Pancreas (tissue), 10 donors: ENCODE measurements around the gene PPP1R16B. TPM values are rescaled to one million over a fixed set of nuclear protein-coding genes. Genes with fewer than 3 reads are reported as not detected.

Source experiments
- ATAC-seq, 4 donors: fragments of 200-7000 bp; cut with Tn5 transposase; one replicate each; pipeline versions ENCODE4 v1.8.0 to v1.9.1; 2020; ENCODE audit warnings: mild to moderate bottlenecking in 4 of 4, moderate library complexity in 4 of 4
- DNase-seq, 6 donors: peaks; one replicate each; pipeline ENCODE4 v3.0.0-alpha.2; 2020
- FAIRE-seq: peaks from 2 replicates; lab custom pipeline; 2012; peaks lifted over from hg19 to GRCh38; lab: Jason Lieb, UNC
- H3K27ac ChIP-seq, 4 donors: fragments of 200-600 bp; sonication (generic); 1 replicate in 3 of 4; 2 replicates in 1 of 4; pipeline versions ENCODE4 v1.5.0 to v1.8.0; 2020
- H3K27me3 ChIP-seq, 4 donors: fragments of 200-600 bp; one replicate each; pipeline ENCODE4 v1.8.0; 2021
- H3K36me3 ChIP-seq, 3 donors: fragments of 200-600 bp; sonication (generic) in 1 of 3; one replicate each; pipeline versions ENCODE4 v1.5.0 to v1.8.0; 2020 to 2021
- H3K4me1 ChIP-seq, 3 donors: fragments of 200-600 bp; one replicate each; pipeline ENCODE4 v1.8.0; 2021
- H3K4me3 ChIP-seq, 4 donors: fragments of 200-600 bp; sonication (generic) in 2 of 4; one replicate each; pipeline versions ENCODE4 v1.5.0 to v1.8.0; 2020 to 2021
- H3K9me3 ChIP-seq, 4 donors: fragments of 200-600 bp; one replicate each; pipeline ENCODE4 v1.8.0; 2021
- WGBS, 2 donors: extraction: QIAGEN DNeasy Blood & Tissue Kit; methylation state at CpG; one replicate each; pipeline ENCODE4 v1.1.7; 2013; 5-methylcytosine and 5-hydroxymethylcytosine counted together
- intact Hi-C, 3 donors: fragments of 100-400 bp; cut with DNase I; formaldehyde crosslinking; loops; one replicate each; pipeline versions ENCODE4 v1.11.1 to v1.14.2; 2022
- polyA plus RNA-seq, 2 donors: library from polyadenylated mRNA; stranded (reverse); fragments of 200-250 nt; gene quantifications; one replicate each; pipeline ENCODE4 v1.2.3, GENCODE V29; 2013
- total RNA-seq, 6 donors: library from RNA; stranded (reverse); fragmentation: NEBNext Ultra II Directional in 4 of 6; extraction: Animal tissue kit (Norgen Biotek cat#: 25700) in 4 of 6; gene quantifications; one replicate each; pipeline versions ENCODE4 v1.2.1 to v1.2.4, GENCODE V29; 2021 to 2023
- TF ChIP-seq, protein P1 (sequence below), 4 donors: fragments of 200-600 bp; sonication (generic) in 3 of 4; IDR thresholded peaks; one replicate each; pipeline versions ENCODE4 v1.5.0 to v1.8.0; 2021; ENCODE audit warnings: antibody characterized with exemption in 4 of 4
- donor health status: healthy with polysubstance abuse.
- donor health status: DM: no; HTN: no; CAD: no; lungs with moderate emphysema.
- donor health status: DM: no; HTN: no; CAD: no.
- donor health status: control.
- donor health status: control.
- donor health status: Bipolar disorder and iron deficiency.
- donor health status: DM: yes; HTN: yes; CAD: no.
- donor health status: DM: no; HTN: no; CAD: no.
- donor health status: DM: no; HTN: no; CAD: no.
- donor health status: DM: yes; HTN: yes; CAD: no.

The PPP1R16B gene
- total and polyA plus RNA-seq, 8 donors, result 1.0 to 2.7 (median 1.3) TPM

DNA sequence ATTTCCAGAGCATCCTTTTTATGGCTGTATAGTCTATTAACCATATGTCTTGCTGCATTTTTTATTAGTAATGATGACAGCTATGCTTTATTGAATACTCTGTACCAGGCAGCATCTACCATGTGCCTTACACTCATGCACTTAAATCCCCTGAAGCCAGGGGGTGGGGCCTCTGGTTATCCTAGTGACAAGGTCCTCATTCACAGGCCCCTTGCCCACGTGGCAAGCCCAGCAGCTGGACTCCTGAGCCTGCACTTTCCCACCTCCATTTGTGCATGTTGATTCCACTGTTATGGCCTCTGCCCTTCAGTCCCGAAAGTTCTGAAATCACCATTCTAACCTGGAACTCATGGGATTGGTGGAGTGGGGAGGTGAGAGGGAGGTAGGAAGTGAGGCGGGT lies 35.0 kb upstream of the PPP1R16B start:
- no peak for FAIRE-seq
- H3K4me1 ChIP-seq, result peaks cover 5 to 15% (median 10%) of the 10 kb centered on the region in 3 donors
- no peak overlapping the region for H3K27ac ChIP-seq
- intact Hi-C loops, result no loop called here
- WGBS, 2 donors, result 87 to 91% methylated on average over 3 of the region's 3 CpGs
- H3K36me3 ChIP-seq, result peaks cover 0 to 48% (median 3%) of the 10 kb centered on the region in 3 donors
- no peaks in the 10 kb centered on the region for H3K9me3 ChIP-seq
- no peaks in the 10 kb centered on the region for H3K27me3 ChIP-seq
- TF ChIP-seq, protein P1, sequence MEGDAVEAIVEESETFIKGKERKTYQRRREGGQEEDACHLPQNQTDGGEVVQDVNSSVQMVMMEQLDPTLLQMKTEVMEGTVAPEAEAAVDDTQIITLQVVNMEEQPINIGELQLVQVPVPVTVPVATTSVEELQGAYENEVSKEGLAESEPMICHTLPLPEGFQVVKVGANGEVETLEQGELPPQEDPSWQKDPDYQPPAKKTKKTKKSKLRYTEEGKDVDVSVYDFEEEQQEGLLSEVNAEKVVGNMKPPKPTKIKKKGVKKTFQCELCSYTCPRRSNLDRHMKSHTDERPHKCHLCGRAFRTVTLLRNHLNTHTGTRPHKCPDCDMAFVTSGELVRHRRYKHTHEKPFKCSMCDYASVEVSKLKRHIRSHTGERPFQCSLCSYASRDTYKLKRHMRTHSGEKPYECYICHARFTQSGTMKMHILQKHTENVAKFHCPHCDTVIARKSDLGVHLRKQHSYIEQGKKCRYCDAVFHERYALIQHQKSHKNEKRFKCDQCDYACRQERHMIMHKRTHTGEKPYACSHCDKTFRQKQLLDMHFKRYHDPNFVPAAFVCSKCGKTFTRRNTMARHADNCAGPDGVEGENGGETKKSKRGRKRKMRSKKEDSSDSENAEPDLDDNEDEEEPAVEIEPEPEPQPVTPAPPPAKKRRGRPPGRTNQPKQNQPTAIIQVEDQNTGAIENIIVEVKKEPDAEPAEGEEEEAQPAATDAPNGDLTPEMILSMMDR (IDR thresholded peaks at IDR 0.05), result no peak
- ATAC-seq, result no peak
- DNase-seq, result no peak
- no peak overlapping the region for H3K4me3 ChIP-seq

DNA sequence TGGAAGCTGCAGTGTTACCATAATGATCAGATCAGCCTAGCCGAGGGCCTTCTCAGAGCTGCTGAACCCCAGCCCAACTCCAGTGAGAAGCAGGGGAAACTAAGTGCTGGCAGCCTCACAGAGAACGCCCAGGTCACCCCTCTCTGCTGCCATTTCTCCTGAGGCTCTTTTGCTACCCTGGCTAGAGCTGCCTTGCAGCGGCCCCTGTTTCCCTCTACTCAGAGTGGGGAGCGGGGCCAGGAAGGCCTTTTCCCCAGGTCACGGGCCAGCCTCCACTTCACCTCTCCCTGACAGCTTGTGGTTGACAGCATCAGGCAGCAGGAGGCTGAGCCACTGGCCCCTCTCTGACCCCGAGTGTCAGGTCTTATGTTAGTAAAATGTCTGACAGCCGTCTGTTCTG lies 34.5 kb upstream of the PPP1R16B start:
- no peak for ATAC-seq
- H3K36me3 ChIP-seq, result peaks cover 0 to 48% (median 3%) of the 10 kb centered on the region in 3 donors
- H3K9me3 ChIP-seq, result no peaks in the 10 kb centered on the region
- H3K4me1 ChIP-seq, result peaks cover 1 to 11% (median 5%) of the 10 kb centered on the region in 3 donors
- 86 to 88% methylated on average over 7 of the region's 7 CpGs for WGBS, 2 donors
- TF ChIP-seq, protein P1 (IDR thresholded peaks at IDR 0.05), result no peak
- H3K27me3 ChIP-seq, result no peaks in the 10 kb centered on the region
- intact Hi-C loops, result no loop called here
- H3K27ac ChIP-seq, result no peak overlapping the region
- no peak for FAIRE-seq
- no peak overlapping the region for H3K4me3 ChIP-seq
- DNase-seq, result no peak

DNA sequence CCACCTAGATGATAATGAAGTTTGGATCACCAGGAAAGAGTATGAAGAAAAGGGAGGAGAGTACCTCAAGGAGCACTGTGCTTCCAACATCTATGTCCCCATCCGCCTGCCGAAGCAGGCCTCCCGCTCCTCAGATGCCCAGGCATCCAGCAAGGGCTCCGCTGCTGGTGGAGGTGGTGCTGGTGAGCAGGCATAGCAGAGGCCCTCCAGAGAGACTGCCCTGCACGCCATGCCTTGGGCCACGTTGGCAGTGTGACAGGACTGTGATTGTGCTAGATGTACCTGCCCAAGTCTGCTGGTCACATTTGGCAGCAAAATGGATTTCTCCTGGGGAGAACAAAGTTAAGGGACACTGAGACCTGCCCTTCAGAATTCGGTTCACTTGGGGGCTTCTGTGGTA lies 33.9 kb upstream of the PPP1R16B start:
- no peaks in the 10 kb centered on the region for H3K27me3 ChIP-seq
- FAIRE-seq (no peak), DNase-seq (no peak), ATAC-seq (no peak)
- H3K27ac ChIP-seq, result no peak overlapping the region
- TF ChIP-seq, protein P1 (IDR thresholded peaks at IDR 0.05), result no peak
- H3K9me3 ChIP-seq, result no peaks in the 10 kb centered on the region
- peaks cover 0 to 48% (median 0%) of the 10 kb centered on the region in 3 donors for H3K36me3 ChIP-seq
- WGBS, 2 donors, result 93 to 97% methylated on average over 7 of the region's 7 CpGs
- H3K4me3 ChIP-seq, result no peak overlapping the region
- intact Hi-C loops, result no loop called here
- H3K4me1 ChIP-seq, result peaks cover 0 to 6% (median 0%) of the 10 kb centered on the region in 3 donors

DNA sequence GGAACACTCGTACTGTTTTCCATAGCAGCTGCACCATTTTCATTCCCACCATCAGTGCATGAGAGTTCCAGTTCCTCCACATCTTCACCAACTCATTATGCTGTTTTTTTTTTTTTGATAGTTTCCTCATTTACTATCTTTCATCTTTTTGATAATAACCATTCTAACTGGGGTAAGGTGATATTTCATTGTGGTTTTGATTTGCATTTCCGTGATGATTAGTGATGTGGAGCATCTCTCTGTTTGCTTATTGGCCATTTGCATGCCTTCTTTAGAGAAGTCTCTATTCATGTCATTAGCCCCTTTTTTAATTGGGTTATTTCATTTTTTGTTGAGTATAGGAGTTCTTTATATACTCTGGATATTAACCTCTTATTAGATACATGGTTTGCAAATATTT lies 31.3 kb upstream of the PPP1R16B start:
- TF ChIP-seq, protein P1 (IDR thresholded peaks at IDR 0.05), result no peak
- intact Hi-C loops, result no loop called here
- Histone ChIP-seq H3K36me3 (peaks cover 0 to 30% (median 0%) of the 10 kb centered on the region in 3 donors), H3K9me3 (no peaks in the 10 kb centered on the region), H3K4me3 (no peak overlapping the region), H3K27ac (no peak overlapping the region), H3K4me1 (no peaks in the 10 kb centered on the region), H3K27me3 (no peaks in the 10 kb centered on the region)
- 76 to 97% methylated on average over 2 of the region's 2 CpGs for WGBS, 2 donors
- FAIRE-seq (no peak), ATAC-seq (no peak), DNase-seq (no peak)

DNA sequence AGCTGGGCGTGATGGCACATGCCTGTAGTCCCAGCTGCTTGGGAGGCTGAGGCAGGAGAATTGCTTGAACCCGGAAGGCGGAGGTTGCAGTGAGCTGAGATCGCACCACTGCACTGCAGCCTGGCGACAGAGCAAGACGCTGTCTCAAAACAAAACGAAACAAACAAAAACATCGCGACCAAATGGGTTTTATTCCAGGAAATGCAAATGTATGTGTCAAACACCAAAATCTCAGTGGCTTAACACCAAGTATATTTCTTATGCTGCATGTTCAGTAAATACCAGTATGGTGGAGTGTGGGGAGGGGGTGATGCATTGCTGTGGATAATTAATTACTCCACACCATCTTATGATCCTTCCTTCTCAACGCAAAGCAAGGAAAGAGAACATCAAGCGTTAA lies 29.1 kb upstream of the PPP1R16B start:
- Histone ChIP-seq H3K27me3 (no peaks in the 10 kb centered on the region), H3K27ac (no peak overlapping the region), H3K4me3 (no peak overlapping the region), H3K36me3 (peaks cover 0 to 27% (median 0%) of the 10 kb centered on the region in 3 donors), H3K4me1 (no peaks in the 10 kb centered on the region), H3K9me3 (no peaks in the 10 kb centered on the region)
- FAIRE-seq (no peak), ATAC-seq (no peak), DNase-seq (no peak)
- 97 to 98% methylated on average over 11 of the region's 11 CpGs for whole genome bisulfite sequencing, 2 donors
- intact Hi-C loops, result no loop called here
- TF ChIP-seq, protein P1 (IDR thresholded peaks at IDR 0.05), result no peak
